Neuronal stem cell (in vitro differentiated cells): ENCODE data around the gene MAGIX.
"Not testable (repeated sequence)": the region's sequence is repeated elsewhere in the genome, so short reads cannot be mapped to it uniquely, and the experiment has no call there.

Experiments used
- DNase-seq: peaks from one replicate; pipeline ENCODE4 v3.0.0-alpha.2; 2013; ENCODE audit warnings: low spot score
- H2AFZ ChIP-seq: one replicate; pipeline ENCODE4 v1.6.1; 2013; ENCODE audit warnings: mild to moderate bottlenecking, low read length, inconsistent platforms
- H2AK5ac ChIP-seq: 2 replicates; pipeline ENCODE4 v1.6.1; 2013; ENCODE audit warnings: low read depth, mild to moderate bottlenecking, inconsistent platforms, low read length, moderate library complexity, mixed read lengths
- H2BK120ac ChIP-seq: 2 replicates; pipeline ENCODE4 v1.6.1; 2013; ENCODE audit warnings: low read depth, mild to moderate bottlenecking, inconsistent platforms, low read length, moderate library complexity, mixed read lengths
- H2BK12ac ChIP-seq: one replicate; pipeline ENCODE4 v1.6.1; 2013; ENCODE audit warnings: low read length, inconsistent platforms
- H2BK15ac ChIP-seq: 2 replicates; pipeline ENCODE4 v1.6.1; 2013; ENCODE audit warnings: mild to moderate bottlenecking, low read length, inconsistent platforms, mixed read lengths
- H2BK5ac ChIP-seq: one replicate; pipeline ENCODE4 v1.6.1; 2013; ENCODE audit warnings: inconsistent platforms, mild to moderate bottlenecking, low read length, moderate library complexity
- H3K14ac ChIP-seq: one replicate; pipeline ENCODE4 v1.6.1; 2013; ENCODE audit warnings: low read length, inconsistent platforms
- H3K18ac ChIP-seq: 2 replicates; pipeline ENCODE4 v1.6.1; 2013; ENCODE audit warnings: low read length, inconsistent platforms
- H3K23ac ChIP-seq: 2 replicates; pipeline ENCODE4 v1.6.1; 2013; ENCODE audit warnings: low read depth, mild to moderate bottlenecking, mixed read lengths, low read length, inconsistent platforms; ENCODE audit not compliant: poor library complexity
- H3K27ac ChIP-seq: replicated peaks from 3 replicates; pipeline ENCODE4 v1.5.1; 2013; ENCODE audit warnings: low read length, inconsistent platforms
- H3K27me3 ChIP-seq, 3 experiments: 2 replicates each; pipeline ENCODE4 v1.6.1; 2013; ENCODE audit warnings: low read length in 3 of 3, mild to moderate bottlenecking in 2 of 3, inconsistent platforms in 1 of 3, low read depth in 1 of 3, mixed read lengths in 1 of 3, moderate library complexity in 1 of 3; ENCODE audit not compliant: control insufficient read depth in 3 of 3, insufficient read depth in 3 of 3
- H3K36me3 ChIP-seq, 2 donors: replicated peaks in 1 of 2; 2 replicates each; pipeline ENCODE4 v1.6.1; 2013; ENCODE audit warnings: low read length in 2 of 2; ENCODE audit not compliant: control insufficient read depth in 2 of 2, insufficient read depth in 2 of 2
- H3K4ac ChIP-seq: 2 replicates; pipeline ENCODE4 v1.6.1; 2013; ENCODE audit warnings: inconsistent platforms, mild to moderate bottlenecking, low read length, moderate library complexity
- H3K4me1 ChIP-seq, 2 donors: 1 replicate in 1 of 2; 2 replicates in 1 of 2; pipeline ENCODE4 v1.6.1; 2013; ENCODE audit warnings: low read length in 2 of 2, low read depth in 1 of 2; ENCODE audit not compliant: control insufficient read depth in 2 of 2, insufficient read depth in 1 of 2
- H3K4me2 ChIP-seq: one replicate; pipeline ENCODE4 v1.6.1; 2013; ENCODE audit warnings: mild to moderate bottlenecking, low read length, inconsistent platforms; ENCODE audit not compliant: insufficient read depth, poor library complexity, severe bottlenecking
- H3K4me3 ChIP-seq, 2 donors: 2 replicates each; pipeline ENCODE4 v1.5.1; 2013; ENCODE audit warnings: low read length in 2 of 2, mild to moderate bottlenecking in 2 of 2, inconsistent platforms in 1 of 2, moderate library complexity in 1 of 2
- H3K79me1 ChIP-seq: one replicate; pipeline ENCODE4 v1.6.1; 2013; ENCODE audit warnings: low read depth, mild to moderate bottlenecking, inconsistent platforms, low read length, moderate library complexity
- H3K9ac ChIP-seq: one replicate; pipeline ENCODE4 v1.6.1; 2013; ENCODE audit warnings: mild to moderate bottlenecking, low read depth, low read length, inconsistent platforms; ENCODE audit not compliant: poor library complexity
- H3K9me3 ChIP-seq, 2 donors: replicated peaks in 1 of 2; 2 replicates each; pipeline versions ENCODE3 to v1.6.1; 2013; ENCODE audit warnings: low read length in 2 of 2, mild to moderate bottlenecking in 2 of 2, inconsistent platforms in 1 of 2, low read depth in 1 of 2, mixed read lengths in 1 of 2, moderate library complexity in 1 of 2; ENCODE audit not compliant: control insufficient read depth in 2 of 2, insufficient read depth in 1 of 2
- H4K8ac ChIP-seq: one replicate; pipeline ENCODE4 v1.6.1; 2013; ENCODE audit warnings: low read depth, mild to moderate bottlenecking, inconsistent platforms, low read length, moderate library complexity
- H4K91ac ChIP-seq: one replicate; pipeline ENCODE4 v1.6.1; 2013; ENCODE audit warnings: low read length, low read depth, mild to moderate bottlenecking, inconsistent platforms; ENCODE audit not compliant: poor library complexity
- WGBS, 2 donors: extraction: QIAGEN DNeasy Blood & Tissue Kit; methylation state at CpG; one replicate each; pipeline ENCODE4 v1.1.7; 2013; ENCODE audit warnings: missing lambda C conversion rate in 2 of 2, mixed read lengths in 1 of 2; ENCODE audit not compliant: insufficient read length in 2 of 2, insufficient replicate concordance in 1 of 2; ENCODE audit errors: extremely low coverage in 2 of 2; 5-methylcytosine and 5-hydroxymethylcytosine counted together

Gene MAGIX

DNA sequence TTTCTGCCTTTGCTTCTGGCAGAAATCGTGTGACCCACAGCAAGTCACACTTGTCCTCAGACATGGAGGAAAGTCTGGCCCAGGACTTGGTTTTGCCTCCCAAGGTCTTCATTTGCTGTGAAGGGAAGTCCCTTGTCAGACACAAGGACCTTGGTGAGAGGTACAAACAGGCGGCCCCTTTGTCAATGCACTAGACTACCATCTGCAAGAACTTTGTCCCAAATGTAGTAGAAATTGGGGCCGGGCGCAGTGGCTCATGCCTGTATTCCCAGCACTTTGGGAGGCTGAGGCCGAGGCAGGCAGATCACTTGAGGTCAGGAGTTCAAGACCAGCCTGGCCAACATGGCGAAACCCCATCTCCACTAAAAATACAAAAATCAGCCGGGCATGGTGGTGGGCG lies 11.0 kb downstream of the MAGIX start:
- not testable (repeated sequence) for H3K4me1 ChIP-seq, H3K4me3 ChIP-seq, H3K18ac ChIP-seq, H3K79me1 ChIP-seq, DNase-seq, H3K36me3 ChIP-seq, H3K4me2 ChIP-seq, H2BK120ac ChIP-seq, H2AFZ ChIP-seq, H2BK12ac ChIP-seq, H3K14ac ChIP-seq, H3K4ac ChIP-seq, H3K9ac ChIP-seq, H3K27ac ChIP-seq, H4K91ac ChIP-seq, H4K8ac ChIP-seq, H3K9me3 ChIP-seq, H2AK5ac ChIP-seq, H2BK5ac ChIP-seq, H2BK15ac ChIP-seq, H3K23ac ChIP-seq
- peaks cover 4 to 38% (median 23%) of the 10 kb centered on the region in 3 experiments for H3K27me3 ChIP-seq
- no CpG with 5 or more reads among the region's 8 CpGs for WGBS, 2 donors

DNA sequence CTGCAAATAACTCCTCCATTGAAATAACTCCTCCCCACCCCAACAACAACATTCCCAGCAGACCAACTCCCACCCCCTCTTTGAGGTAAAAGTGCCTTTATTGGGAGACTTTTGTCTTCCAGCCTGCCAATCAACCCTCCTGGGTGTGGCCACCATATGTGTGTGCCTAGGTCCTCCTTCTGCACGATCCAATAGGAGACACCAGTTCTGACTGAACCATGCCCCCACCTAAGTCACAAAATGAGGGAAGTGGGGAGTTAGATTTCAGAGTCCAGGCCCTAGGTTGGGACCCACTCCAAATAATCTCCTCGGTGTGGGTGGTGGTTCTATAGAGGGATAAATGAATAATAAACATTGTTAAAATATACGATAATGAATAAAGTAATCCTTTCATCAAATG lies 12.2 kb downstream of the MAGIX start:
- Histone ChIP-seq H3K4me1 (no peaks in the 10 kb centered on the region), H2BK15ac (no peak overlapping the region), H3K23ac (no peak overlapping the region), H3K18ac (no peak overlapping the region), H3K9me3 (no peaks in the 10 kb centered on the region), H3K36me3 (no peaks in the 10 kb centered on the region), H4K91ac (no peak overlapping the region), H2AFZ (no peak overlapping the region), H3K79me1 (no peaks in the 10 kb centered on the region), H3K27me3 (peaks cover 4 to 38% (median 23%) of the 10 kb centered on the region in 3 experiments), H3K4me2 (no peak overlapping the region), H3K4ac (no peak overlapping the region), H2BK12ac (no peak overlapping the region), H2BK5ac (no peak overlapping the region), H3K27ac (no peak overlapping the region), H2BK120ac (no peak overlapping the region), H3K9ac (no peak overlapping the region), H3K14ac (no peak overlapping the region), H3K4me3 (no peak overlapping the region), H2AK5ac (no peak overlapping the region), H4K8ac (no peak overlapping the region)
- WGBS, 2 donors, result no CpG with 5 or more reads among the region's 3 CpGs
- no peak for DNase-seq

DNA sequence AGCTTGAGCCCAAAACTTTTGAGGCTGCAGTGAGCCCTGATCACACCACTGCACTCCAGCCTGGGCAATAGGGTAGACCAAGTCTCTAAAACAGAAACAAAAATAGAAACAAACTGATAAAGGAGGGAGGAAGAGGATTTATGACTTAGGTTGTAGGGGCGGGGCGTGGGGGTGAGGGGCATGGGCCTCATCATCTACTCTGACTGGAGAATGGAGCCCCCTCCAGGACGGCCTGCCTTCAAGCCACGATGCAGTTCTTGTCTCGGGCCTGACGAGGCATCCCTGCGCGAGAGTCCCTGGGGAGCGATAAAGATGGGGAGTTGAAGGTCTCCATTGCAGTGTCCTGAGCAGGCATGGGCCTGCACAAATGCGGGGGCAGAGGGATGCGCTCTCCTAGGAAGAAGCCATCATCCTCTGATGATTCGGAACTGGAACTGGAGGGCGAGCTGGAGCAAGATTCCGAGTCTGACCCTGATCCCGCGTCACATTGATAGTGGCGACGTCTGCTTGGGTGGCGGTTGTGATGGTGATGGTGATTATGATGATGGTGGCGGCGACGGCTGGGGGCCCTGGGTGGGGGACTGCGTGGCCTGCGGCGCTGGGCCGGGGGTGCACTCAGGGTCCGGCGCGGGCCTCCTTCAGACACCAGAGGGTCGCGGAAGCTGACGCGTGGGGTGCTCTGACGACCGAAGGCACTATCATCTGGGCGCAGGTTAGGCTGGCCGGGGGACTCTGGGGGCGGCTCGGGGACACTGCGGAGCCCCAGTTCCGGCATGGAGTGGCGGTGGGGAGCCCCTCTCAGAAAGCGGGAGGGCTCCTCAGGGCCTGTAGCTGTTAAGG lies 13.1 kb downstream of the MAGIX start:
- Histone ChIP-seq H3K4ac (no peak overlapping the region), H3K23ac (no peak overlapping the region), H3K4me1 (no peaks in the 10 kb centered on the region), H4K8ac (no peak overlapping the region), H2BK120ac (no peak overlapping the region), H2BK5ac (no peak overlapping the region), H2AK5ac (no peak overlapping the region), H3K27me3 (peaks cover 4 to 32% (median 23%) of the 10 kb centered on the region in 3 experiments), H3K9me3 (no peaks in the 10 kb centered on the region), H4K91ac (no peak overlapping the region), H3K27ac (no peak overlapping the region), H2BK15ac (no peak overlapping the region), H2AFZ (no peak overlapping the region), H2BK12ac (no peak overlapping the region), H3K9ac (no peak overlapping the region), H3K4me2 (no peak overlapping the region), H3K79me1 (no peaks in the 10 kb centered on the region), H3K18ac (no peak overlapping the region), H3K4me3 (no peak overlapping the region), H3K14ac (no peak overlapping the region), H3K36me3 (no peaks in the 10 kb centered on the region)
- no CpG with 5 or more reads among the region's 43 CpGs for WGBS, 2 donors
- no peak for DNase-seq

DNA sequence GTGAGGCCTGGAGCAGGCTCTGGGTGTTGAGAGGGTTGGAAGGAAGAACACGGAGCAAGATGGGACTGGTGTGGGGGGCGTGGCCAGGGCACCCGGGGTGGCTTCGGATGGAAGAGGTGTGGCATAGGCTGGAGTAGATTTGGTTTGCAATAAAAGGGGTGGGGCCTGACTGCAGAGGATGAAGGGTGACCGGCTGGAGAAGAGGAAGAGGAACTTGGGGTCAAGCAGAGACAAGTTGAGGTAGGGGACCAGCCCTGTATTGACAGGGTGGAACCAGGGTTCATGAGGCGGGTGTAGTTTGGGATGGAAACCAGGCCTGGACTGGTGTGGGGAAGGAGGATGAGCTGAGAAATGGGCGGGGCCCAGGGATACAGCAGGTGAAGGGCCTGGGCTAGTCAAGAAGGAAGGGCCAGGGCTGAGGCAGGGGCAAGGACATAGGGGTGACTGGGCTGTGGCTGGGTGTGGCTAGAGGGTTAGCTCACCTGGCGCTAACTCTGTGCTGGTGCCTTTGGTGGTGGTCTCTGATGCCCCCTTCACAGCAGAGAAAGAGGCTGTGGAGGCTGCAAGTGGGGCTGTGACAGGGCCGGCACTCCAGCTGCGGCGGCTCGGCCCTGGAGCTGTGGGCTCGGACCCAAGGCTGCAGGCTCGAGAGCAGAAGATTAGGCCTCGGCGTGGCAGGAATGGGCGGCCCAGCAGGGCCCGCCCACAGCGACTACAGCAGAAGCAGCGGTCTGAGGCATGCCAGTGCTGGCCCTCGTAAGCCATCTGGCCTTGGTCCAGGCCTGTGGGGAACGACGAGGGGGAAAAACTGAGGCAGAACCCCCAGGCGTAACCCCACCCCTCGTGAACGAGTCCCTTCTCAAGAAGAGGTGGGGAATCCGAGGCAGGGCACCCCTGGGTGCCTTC lies 14.1 kb downstream of the MAGIX start:
- Histone ChIP-seq H2AFZ (no peak overlapping the region), H3K4me3 (no peak overlapping the region), H2BK12ac (no peak overlapping the region), H3K18ac (no peak overlapping the region), H3K9ac (no peak overlapping the region), H3K27ac (no peak overlapping the region), H3K4me2 (no peak overlapping the region), H3K4ac (no peak overlapping the region), H4K91ac (no peak overlapping the region), H2BK15ac (no peak overlapping the region), H4K8ac (no peak overlapping the region), H3K23ac (no peak overlapping the region), H2BK120ac (no peak overlapping the region), H3K36me3 (no peaks in the 10 kb centered on the region), H2BK5ac (no peak overlapping the region), H3K27me3 (peaks cover 4 to 29% (median 17%) of the 10 kb centered on the region in 3 experiments), H3K14ac (no peak overlapping the region), H2AK5ac (no peak overlapping the region), H3K9me3 (no peaks in the 10 kb centered on the region), H3K4me1 (no peaks in the 10 kb centered on the region), H3K79me1 (no peaks in the 10 kb centered on the region)
- no CpG with 5 or more reads among the region's 27 CpGs for WGBS, 2 donors
- DNase-seq, result no peak
